HG02642 (cell line): ENCODE results near the gene POC1A.

Experiments used
- ATAC-seq: cut with Tn5 transposase; IDR thresholded peaks from one replicate; pipeline ENCODE4 v1.9.1; 2021; ENCODE audit warnings: mild to moderate bottlenecking; ENCODE audit not compliant: unreplicated experiment, poor library complexity

Gene POC1A

GRCh38 chr3:52089691-52090090 is 64.5 kb downstream of the POC1A start:
- no peak for ATAC-seq

DNA sequence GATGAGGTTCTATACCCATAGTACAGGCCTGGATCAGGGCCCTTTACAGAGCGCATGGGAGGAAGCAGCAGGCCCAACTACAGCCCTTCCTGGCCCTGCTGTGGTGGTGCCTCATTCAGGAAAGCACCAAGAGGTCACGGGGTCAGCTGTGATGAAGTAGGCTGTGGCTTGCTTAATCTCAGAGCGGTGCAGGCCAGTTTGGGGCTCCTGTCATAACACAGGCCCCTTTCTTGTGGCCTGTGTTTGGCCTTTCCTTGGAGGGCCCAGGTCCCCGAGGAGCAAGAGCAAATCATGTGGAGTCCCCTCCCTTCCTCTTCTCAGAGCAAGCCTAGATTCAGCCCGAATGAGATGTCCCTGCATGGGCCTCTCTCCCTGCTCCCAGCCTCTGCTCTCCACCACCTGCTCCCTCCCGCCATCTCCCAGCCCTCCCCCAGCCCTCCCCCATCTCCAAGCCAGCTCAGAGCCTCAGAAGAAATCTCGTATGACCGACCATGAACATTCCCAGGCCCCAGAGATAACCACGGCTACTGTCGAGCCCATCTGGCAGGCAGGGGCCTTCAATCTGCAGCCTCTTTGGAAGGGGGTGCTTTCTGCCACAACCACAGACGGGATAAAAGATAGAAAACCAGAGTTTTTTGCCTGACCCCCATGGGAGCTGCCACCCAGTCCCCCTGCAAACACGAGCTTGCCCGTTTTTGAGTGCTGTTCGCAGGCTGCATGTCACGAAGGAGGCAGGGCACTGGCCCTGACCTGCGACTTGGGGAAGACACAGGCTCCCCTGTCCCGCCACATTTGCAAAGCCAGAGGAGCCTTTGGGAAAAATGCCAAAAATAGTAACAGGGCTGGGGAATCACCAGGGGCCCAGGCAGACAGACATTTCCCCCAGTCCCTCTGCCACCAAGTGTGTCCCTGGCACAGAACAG is 65.5 kb downstream of the POC1A start:
- ATAC-seq = no peak

GRCh38 chr3:52087731-52088130 is 66.5 kb downstream of the POC1A start:
- ATAC-seq = no peak

DNA sequence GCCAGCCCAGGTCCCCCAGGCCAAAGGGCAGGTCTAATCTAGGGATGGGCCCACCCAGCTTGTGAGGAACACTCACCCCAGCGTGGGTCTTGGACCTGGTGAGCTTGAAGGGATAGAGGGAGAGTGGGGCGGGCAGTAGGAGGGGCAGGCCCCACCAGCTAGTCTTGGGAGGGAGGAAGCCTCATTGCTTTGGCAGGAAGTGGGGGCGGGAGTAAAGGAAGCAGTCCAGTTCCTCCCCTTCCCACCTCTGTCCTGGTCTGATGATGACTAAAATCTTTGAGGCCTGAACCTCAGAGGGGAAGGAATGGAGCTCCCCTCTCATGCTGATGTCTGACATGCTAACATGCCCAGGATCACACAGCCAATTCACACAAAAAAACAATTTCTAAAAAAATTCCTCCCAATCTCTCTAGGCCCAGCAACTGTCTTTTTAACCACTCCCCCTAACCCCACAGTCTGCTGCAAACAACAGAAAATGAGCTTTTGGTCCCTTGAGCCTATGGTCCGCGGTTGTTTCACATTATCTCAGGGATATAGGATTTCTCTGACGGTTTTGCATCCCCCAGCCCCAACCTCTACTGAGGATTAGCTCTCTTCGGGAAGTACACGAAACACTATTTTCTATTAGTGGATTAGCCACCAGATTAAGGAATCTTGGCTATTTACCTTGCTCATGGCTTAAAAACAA is 67.1 kb downstream of the POC1A start:
- ATAC-seq = no peak

DNA sequence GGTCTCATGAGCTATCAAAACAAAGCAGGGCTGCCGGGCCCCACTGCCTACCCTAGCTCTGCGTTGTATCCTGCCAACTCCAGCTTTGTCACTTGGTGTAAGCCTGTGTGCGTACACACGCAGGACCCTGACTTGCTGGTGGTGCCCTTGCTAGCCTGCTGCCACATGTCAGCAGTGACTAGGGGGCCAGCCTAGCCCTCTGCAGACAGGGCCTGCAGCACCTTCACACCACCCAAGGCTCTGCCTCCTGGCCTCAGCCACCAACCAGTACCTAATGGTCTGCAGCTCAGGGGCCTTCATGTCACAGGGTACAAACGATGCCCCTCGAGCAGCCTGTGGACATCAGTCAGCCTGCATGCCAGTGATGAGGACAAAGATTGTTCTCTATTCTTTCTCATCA is 67.8 kb downstream of the POC1A start:
- ATAC-seq = no peak

GRCh38 chr3:52085681-52086282 is 68.4 kb downstream of the POC1A start:
- ATAC-seq = no peak

- no peak for ATAC-seq
These were observed 69.1 kb downstream of the POC1A start for GRCh38 chr3:52084954-52085680.

- ATAC-seq = no peak
These were observed 69.8 kb downstream of the POC1A start for GRCh38 chr3:52084216-52084945.

DNA sequence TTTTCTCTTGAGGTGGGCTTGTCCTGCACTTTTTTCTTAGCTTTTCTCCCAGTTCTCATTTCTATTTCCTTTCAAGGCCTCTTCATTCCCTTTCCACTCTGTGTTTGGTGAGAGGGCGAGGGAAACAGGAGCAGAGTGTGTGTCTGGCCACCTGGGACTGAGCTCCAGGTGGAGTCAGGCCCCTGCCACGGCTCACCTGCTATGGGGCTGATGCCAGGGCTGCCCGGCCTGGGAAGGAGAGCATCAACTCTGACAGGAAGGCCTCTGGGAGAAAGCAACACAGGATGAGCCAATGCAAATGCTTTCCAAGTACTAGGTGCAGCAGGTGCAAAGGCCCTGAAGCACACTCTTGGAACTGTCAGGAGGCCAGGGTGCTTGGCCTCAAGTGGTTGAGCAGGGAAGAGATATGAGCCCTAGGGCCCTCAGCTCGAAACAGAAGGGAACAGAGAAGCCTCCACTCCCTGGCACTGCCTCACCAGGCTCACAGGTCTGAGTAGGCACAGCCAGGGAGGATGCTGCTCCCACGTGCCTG is 70.6 kb downstream of the POC1A start:
- no peak for ATAC-seq

- ATAC-seq = no peak
These were observed 71.3 kb downstream of the POC1A start for GRCh38 chr3:52082951-52083350.

DNA sequence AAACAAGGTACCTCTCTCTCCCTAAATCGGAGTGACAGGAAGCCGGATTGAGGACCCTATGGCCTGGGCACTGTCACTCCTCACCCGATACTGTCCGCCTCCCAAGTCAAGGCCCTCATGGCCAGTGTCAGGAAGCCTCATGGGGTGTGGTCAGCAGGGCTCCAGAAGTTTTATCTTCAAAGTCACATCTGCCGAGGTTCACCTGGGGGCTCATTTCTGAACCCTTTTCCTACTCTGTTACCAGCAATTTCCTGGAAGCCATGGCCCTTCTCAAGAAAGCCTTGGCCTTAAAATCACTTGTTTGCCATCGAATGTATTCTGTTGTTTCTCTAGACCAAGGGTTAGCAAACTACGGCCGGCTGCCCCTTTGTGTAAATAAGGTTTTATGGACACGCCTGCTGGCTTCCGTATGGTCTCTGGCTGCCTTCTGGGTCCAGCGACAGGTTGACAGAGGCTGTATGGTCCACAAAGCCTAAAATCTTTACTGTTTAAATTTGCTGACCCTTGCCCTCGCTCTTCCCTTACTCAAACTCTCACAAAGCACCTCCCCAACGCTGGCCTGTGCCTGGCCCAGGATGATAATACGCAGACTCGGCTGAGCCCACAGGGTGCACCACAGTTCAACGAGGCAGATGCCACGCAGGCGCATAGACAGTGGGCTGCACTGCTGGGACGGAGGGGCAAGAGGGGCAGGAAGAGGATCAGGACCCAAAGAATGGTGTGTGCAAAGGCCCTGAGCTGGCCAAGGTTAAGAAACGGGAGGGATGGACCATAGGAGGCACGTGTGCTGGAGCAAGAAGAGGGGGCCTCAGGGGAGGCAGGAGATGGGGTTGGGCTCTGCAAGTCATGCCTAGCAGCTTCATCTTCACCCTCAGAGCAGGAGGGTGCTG is 73.1 kb downstream of the POC1A start:
- no peak for ATAC-seq

DNA sequence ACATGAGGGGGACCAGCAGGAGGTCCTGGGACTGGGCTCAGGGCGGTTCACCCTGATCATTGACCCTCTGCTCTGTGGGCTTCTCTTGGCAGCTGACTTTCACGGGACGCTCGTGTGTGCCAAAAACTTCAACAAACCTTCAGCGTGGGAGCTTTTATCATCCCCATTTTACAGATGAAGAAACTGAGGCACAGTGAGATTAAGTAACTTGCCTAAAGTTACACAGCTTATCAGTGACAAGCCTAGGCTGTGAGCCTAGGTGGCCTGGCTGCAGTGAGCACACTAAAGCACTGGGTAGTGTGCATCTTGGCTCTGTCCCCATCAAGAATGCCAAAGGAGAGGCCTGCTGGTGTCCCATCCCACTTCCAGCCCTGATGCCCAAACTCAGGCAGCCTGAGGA is 74.3 kb downstream of the POC1A start:
- ATAC-seq = no peak

DNA sequence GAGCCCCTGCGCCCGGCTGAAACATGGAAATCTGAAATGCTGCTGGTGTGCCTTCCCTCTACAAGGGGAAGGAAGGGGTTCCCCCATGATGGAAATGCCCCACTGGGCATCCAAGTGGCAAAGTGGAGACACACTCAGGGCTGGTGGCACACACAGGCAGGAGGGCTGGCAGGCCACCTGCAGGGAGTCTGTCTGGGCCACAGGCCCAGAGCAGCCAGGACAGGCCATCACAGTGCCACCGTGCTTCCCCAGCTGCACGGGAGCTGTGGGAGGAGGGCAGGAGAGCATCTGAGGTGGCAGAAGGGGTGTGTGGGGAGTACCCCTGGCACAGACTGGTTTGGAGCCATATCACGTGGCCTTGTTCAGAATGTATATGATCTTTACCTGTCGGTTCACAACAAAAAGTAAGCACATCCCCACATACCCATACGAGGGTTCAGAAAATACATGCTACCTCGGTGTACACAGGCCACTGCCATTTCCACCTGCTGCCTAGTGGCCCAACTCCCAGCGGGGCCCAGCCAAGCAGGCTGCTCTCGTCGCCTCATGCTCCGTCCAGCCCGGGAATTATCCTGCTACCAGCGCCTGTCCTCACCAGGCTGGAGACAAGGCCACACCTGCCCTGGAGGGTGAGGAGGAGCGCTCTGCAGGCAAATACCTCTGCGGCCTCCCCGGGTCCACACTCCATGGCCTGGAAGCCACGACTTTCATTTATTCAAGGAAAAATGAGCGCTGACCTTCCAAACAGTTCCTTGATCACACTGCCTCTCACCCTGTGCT is 75.3 kb downstream of the POC1A start:
- ATAC-seq = no peak

DNA sequence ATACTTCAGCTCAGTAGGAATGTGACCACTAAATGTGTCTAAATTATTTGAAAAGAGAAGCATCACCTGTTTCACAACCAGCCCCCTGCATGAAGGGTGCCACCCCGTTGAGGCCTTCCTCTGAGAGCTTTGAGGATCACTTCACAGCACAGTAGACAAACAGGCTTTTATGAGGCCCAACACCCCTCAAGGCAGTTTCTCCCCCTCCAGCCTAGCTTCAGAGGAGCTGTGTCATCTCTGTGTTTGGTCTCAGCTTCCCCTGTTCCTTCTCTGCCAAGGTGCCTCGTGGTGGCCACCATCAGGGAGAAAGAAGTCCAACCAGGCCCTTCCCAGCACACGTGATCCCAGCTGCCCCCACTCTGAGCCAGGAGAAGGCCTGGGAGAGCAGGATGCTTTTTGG is 76.3 kb downstream of the POC1A start:
- no peak for ATAC-seq

GRCh38 chr3:52076896-52077780 is 77.1 kb downstream of the POC1A start:
- no peak for ATAC-seq

- no peak for ATAC-seq
These were observed 80.7 kb downstream of the POC1A start for GRCh38 chr3:52073490-52073889.

DNA sequence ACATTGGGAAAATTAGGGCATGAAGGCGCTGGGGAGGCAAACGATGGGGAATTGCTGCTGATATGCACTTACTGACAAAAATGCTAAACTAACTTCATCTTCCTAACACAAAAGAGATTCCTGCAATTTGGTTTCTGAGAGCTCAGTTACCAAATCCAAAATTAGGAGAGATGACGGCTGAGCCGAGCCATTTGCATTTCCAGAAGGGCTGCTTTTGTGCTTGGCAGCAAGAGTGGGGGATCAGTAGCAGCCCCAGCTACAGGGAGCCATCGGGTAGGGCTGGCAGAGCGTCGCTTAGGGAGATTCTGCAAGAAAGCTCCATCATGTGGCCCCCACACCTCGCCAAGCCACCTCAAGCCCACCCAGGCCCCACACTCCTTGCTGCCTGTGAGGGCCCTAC is 81.8 kb downstream of the POC1A start:
- no peak for ATAC-seq
